ENCODE data around the gene GTF2A1L. TPM values are rescaled to one million over a fixed set of nuclear protein-coding genes. Genes with fewer than 3 reads are reported as not detected.

The GTF2A1L gene
- total and polyA plus RNA-seq, 2 experiments from 2014 or later: 0.65 to 0.94 TPM

GRCh38 chr2:48677450-48677849 lies 59.8 kb downstream of the GTF2A1L start:
- no peak overlapping the region for H2AFZ ChIP-seq
- H3K9me2 ChIP-seq (ENCODE audit: insufficient read depth): no peaks in the 10 kb centered on the region
- H3K79me2 ChIP-seq (replicated peaks; ENCODE audit: insufficient read depth): no peaks in the 10 kb centered on the region
- no peaks in the 10 kb centered on the region for H3K36me3 Mint-ChIP-seq (ENCODE audit: low read depth)
- H3K27me3 ChIP-seq (ENCODE audit: insufficient read depth): no peaks in the 10 kb centered on the region
- no peak for ATAC-seq
- H3K4me3 Mint-ChIP-seq: no peak overlapping the region
- no peaks in the 10 kb centered on the region for H3K36me3 ChIP-seq (ENCODE audit: insufficient read depth)
- H3K4me1 ChIP-seq (ENCODE audit: insufficient read depth): no peaks in the 10 kb centered on the region
- TF ChIP-seq JUNB (IDR thresholded peaks at IDR 0.05; ENCODE audit: unreplicated experiment) (no peak), EZH2phosphoT487 (IDR thresholded peaks at IDR 0.05; ENCODE audit: unreplicated experiment) (no peak), CTCF (conservative IDR thresholded peaks at IDR 0.05; ENCODE audit: low read depth in 2 of 2) (no peak), STAT1 (IDR thresholded peaks at IDR 0.05; ENCODE audit: unreplicated experiment) (no peak), REST (IDR thresholded peaks at IDR 0.05; ENCODE audit: unreplicated experiment) (no peak), NANOG (IDR thresholded peaks at IDR 0.05; ENCODE audit: borderline replicate concordance) (no peak), ETS1 (IDR thresholded peaks at IDR 0.05) (no peak), ZNF462 (CRISPR knock-in tag; IDR thresholded peaks at IDR 0.05) (no peak), POLR2AphosphoS5 (IDR thresholded peaks at IDR 0.05; ENCODE audit: low read depth) (no peak), CREB1 (CRISPR knock-in tag; IDR thresholded peaks at IDR 0.05; ENCODE audit: low read depth) (no peak), ZNF331 (CRISPR knock-in tag; IDR thresholded peaks at IDR 0.05; ENCODE audit: low read depth) (no peak), ZNF114 (CRISPR knock-in tag; IDR thresholded peaks at IDR 0.05) (no peak), EZH2 (IDR thresholded peaks at IDR 0.05; ENCODE audit: low read depth, unreplicated experiment) (no peak)
- DNase-seq (ENCODE audit: low spot score): no peak
- no peak overlapping the region for H3K27ac ChIP-seq (ENCODE audit: low read depth)
- no peaks in the 10 kb centered on the region for H3F3A ChIP-seq (replicated peaks; ENCODE audit: low read depth)
- 0 out of 3 replicates have a peak, but pooled peaks cover 4% of the 10 kb centered on the region for H3K9me3 Mint-ChIP-seq
- H3K27me3 Mint-ChIP-seq (ENCODE audit: insufficient read depth, low read depth, poor library complexity): no peaks in the 10 kb centered on the region
- no peak overlapping the region for H3K27ac Mint-ChIP-seq
- no peaks in the 10 kb centered on the region for H3K4me1 Mint-ChIP-seq
- H4K20me1 ChIP-seq (replicated peaks; ENCODE audit: insufficient read depth): no peaks in the 10 kb centered on the region
- no peak overlapping the region for H3K4me3 ChIP-seq
- H3K4me2 ChIP-seq: no peak overlapping the region
